Stimulated activated CD8-positive, alpha-beta memory T cell treated with anti-CD3 and anti-CD28 coated beads, Interleukin-12 subunit alpha, Interleukin-12 subunit beta, amount 100 ng/mL, for 1 hour (primary cell): ENCODE results near the gene TMEM50B.
"Not testable (repeated sequence)": the region's sequence is repeated elsewhere in the genome, so short reads cannot be mapped to it uniquely, and the experiment has no call there.

Source experiments
- DNase-seq: peaks from one replicate; pipeline ENCODE4 v3.0.0-alpha.2; 2020; ENCODE audit warnings: low read depth

Gene TMEM50B

GRCh38 chr21:33478182-33478581 is 1.6 kb downstream of the TMEM50B start:
- no peak for DNase-seq

GRCh38 chr21:33477066-33477465 is 2.7 kb downstream of the TMEM50B start:
- DNase-seq = no peak

- DNase-seq = no peak
Measured at GRCh38 chr21:33473344-33473743, 6.4 kb downstream of the TMEM50B start.

GRCh38 chr21:33470701-33471100 is 9.1 kb downstream of the TMEM50B start:
- no peak for DNase-seq

- DNase-seq = not testable (repeated sequence)
Measured at GRCh38 chr21:33469183-33469582, 10.6 kb downstream of the TMEM50B start.

GRCh38 chr21:33461538-33462250 is 18.1 kb downstream of the TMEM50B start:
- no peak for DNase-seq

GRCh38 chr21:33458861-33459260 is 20.9 kb downstream of the TMEM50B start:
- no peak for DNase-seq

GRCh38 chr21:33455686-33456446 is 23.9 kb downstream of the TMEM50B start:
- DNase-seq = no peak

- DNase-seq = no peak
Measured at GRCh38 chr21:33452362-33452761, 27.4 kb downstream of the TMEM50B start.

- DNase-seq = no peak
Measured at GRCh38 chr21:33451634-33452071, 28.1 kb downstream of the TMEM50B start.

GRCh38 chr21:33449616-33450015 is 30.2 kb downstream of the TMEM50B start:
- DNase-seq = no peak

GRCh38 chr21:33446620-33447019 is 33.2 kb downstream of the TMEM50B start:
- not testable (repeated sequence) for DNase-seq

GRCh38 chr21:33444499-33444898 is 35.3 kb downstream of the TMEM50B start:
- DNase-seq = no peak

GRCh38 chr21:33443194-33443593 is 36.6 kb downstream of the TMEM50B start:
- no peak for DNase-seq

- DNase-seq = no peak
Measured at GRCh38 chr21:33441489-33442477, 38.0 kb downstream of the TMEM50B start.

GRCh38 chr21:33437140-33437539 is 42.6 kb downstream of the TMEM50B start:
- no peak for DNase-seq

GRCh38 chr21:33434770-33435360 is 44.9 kb downstream of the TMEM50B start:
- no peak for DNase-seq

- no peak for DNase-seq
Measured at GRCh38 chr21:33433425-33434114, 46.2 kb downstream of the TMEM50B start.

- no peak for DNase-seq
Measured at GRCh38 chr21:33433001-33433400, 46.8 kb downstream of the TMEM50B start.

GRCh38 chr21:33432496-33432895 is 47.3 kb downstream of the TMEM50B start:
- DNase-seq = no peak

- no peak for DNase-seq
Measured at GRCh38 chr21:33430858-33431257, 48.9 kb downstream of the TMEM50B start.
